ENCODE results near the gene NMNAT2. TPM values are rescaled to one million over a fixed set of nuclear protein-coding genes. Genes with fewer than 3 reads are reported as not detected.

NMNAT2 gene
- total RNA-seq, 6 donors from 2014 or later, result 0.13 to 0.72 (median 0.17) TPM; not detected in 2

- Histone ChIP-seq H3K36me3 (no peaks in the 10 kb centered on the region), H3K27me3 (no peaks in the 10 kb centered on the region), H3K27ac (no peak overlapping the region), H3K4me3 (no peak overlapping the region), H3K9me3 (no peaks in the 10 kb centered on the region), H3K4me1 (peaks cover 5 to 17% (median 14%) of the 10 kb centered on the region in 4 donors)
- ATAC-seq (ENCODE audit: low FRiP score in 2 of 2), result no peak
- 94 to 95% methylated on average over 6 of the region's 6 CpGs for WGBS, 2 donors
- no peak for DNase-seq
- TF ChIP-seq EP300 (IDR thresholded peaks at IDR 0.05), result no peak
- TF ChIP-seq POLR2AphosphoS5 (IDR thresholded peaks at IDR 0.05), result no peak
- no peak for TF ChIP-seq CTCF (IDR thresholded peaks at IDR 0.05)
- no peak for TF ChIP-seq POLR2A (IDR thresholded peaks at IDR 0.05)
Measured at GRCh38 chr1:183236158-183236725, 181.9 kb downstream of the NMNAT2 start.

DNA sequence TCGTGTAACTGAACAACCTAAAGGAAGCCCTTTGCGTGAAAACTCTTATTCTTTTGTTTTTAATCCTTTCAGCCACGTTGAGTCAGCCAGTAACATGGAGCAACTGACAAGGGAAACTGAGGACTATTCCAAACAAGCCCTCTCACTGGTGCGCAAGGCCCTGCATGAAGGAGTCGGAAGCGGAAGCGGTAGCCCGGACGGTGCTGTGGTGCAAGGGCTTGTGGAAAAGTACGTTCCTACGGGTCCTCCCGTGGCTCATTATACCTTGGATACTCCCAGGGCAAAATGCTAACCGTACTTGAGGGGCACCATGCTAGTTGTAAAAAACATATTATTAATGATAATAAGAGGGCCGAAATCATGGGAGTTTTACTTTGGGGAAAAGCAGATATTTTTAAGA lies 182.7 kb downstream of the NMNAT2 start:
- TF ChIP-seq POLR2A (IDR thresholded peaks at IDR 0.05) (no peak), EP300 (IDR thresholded peaks at IDR 0.05) (no peak), CTCF (IDR thresholded peaks at IDR 0.05) (no peak), POLR2AphosphoS5 (IDR thresholded peaks at IDR 0.05) (no peak)
- Histone ChIP-seq H3K27me3 (no peaks in the 10 kb centered on the region), H3K27ac (peak overlapping the region; percentile 53 to 70 (median 66)), H3K36me3 (no peaks in the 10 kb centered on the region), H3K4me1 (peaks cover 5 to 17% (median 14%) of the 10 kb centered on the region in 4 donors), H3K4me3 (no peak overlapping the region), H3K9me3 (no peaks in the 10 kb centered on the region)
- DNase-seq (no peak), ATAC-seq (ENCODE audit: low FRiP score in 2 of 2) (no peak)
- WGBS, 2 donors, result 88 to 91% methylated on average over 14 of the region's 14 CpGs

DNA sequence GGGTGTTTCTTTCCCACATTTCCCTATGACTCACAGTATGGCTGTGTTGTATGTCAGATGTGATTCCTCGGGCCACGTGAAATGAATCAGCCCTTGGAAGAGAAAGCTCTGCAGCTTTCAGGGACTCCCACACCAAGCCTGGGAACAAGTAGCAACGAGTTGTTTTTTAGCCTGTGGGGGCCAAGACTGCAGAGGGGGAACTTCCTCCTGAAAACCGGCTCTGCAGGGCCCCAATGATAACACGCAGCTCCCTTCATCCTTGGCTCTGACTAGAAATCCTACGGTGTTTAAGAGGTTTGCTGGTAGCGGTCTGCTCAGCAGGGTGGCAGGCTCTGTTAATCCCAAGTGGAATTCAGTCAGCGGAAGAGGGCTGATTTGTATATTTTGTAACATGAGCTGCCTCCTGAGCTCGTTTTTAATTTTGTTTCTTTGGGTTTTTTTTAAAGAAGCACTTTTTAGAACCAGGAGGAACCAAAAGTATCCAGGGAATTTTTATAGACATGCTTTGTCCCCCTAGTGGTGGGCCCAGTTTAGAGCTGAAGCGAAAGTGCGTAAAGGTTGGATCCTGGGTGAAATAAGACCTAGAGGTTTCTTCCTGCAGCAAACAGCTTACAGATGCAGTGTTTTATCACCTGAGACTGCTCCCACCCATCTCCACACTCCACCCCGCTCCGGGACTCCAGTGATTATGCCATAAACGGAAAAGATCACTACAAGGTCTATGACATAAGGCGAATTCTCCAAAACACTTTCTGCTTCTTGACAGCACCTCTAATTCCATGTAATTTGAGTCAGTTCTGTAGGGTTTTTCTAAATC lies 183.3 kb downstream of the NMNAT2 start:
- Histone ChIP-seq H3K4me1 (peaks cover 5 to 17% (median 14%) of the 10 kb centered on the region in 4 donors), H3K27me3 (no peaks in the 10 kb centered on the region), H3K27ac (peak overlapping the region; percentile 53 to 70 (median 66)), H3K4me3 (peak overlapping the region in 3 of 4 donors; percentile 6 to 38 (median 30)), H3K9me3 (no peaks in the 10 kb centered on the region), H3K36me3 (no peaks in the 10 kb centered on the region)
- ATAC-seq (ENCODE audit: low FRiP score in 2 of 2), result peak; percentile 78 to 94
- WGBS, 2 donors, result 43 to 44% methylated on average over 12 to 15 of the region's 15 CpGs
- TF ChIP-seq EP300 (IDR thresholded peaks at IDR 0.05), result peak in 1 of 4 donors; percentile 22
- peak in 1 of 2 donors; percentile 45 for TF ChIP-seq POLR2AphosphoS5 (IDR thresholded peaks at IDR 0.05)
- peak; percentile 30 to 64 (median 54) for TF ChIP-seq CTCF (IDR thresholded peaks at IDR 0.05)
- no peak for TF ChIP-seq POLR2A (IDR thresholded peaks at IDR 0.05)
- peak in 1 of 2 donors; percentile 55 for DNase-seq

DNA sequence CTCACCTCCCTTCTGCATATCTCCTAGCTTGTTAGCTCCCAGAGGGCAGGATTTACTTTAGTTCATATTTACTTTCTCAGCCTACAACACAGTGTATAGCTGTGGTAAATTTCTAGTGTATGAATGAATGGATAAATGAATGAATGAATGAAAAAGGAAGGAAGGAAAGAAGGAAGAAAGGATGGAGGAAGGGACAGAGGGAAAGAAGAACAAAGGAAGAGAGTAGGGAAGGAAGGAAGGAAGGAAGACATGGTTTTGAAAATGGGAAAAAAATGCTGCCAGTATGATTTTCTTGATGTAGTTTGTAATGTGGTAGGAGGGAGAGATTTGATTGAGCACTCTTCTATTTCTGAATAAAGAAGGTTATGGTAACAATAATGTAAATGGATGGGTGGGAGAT lies 185.1 kb downstream of the NMNAT2 start:
- Histone ChIP-seq H3K27ac (no peak overlapping the region), H3K36me3 (no peaks in the 10 kb centered on the region), H3K4me3 (no peak overlapping the region), H3K9me3 (no peaks in the 10 kb centered on the region), H3K4me1 (peaks cover 5 to 13% (median 12%) of the 10 kb centered on the region in 4 donors), H3K27me3 (no peaks in the 10 kb centered on the region)
- no peak for ATAC-seq (ENCODE audit: low FRiP score in 2 of 2)
- TF ChIP-seq POLR2AphosphoS5 (IDR thresholded peaks at IDR 0.05) (no peak), CTCF (IDR thresholded peaks at IDR 0.05) (no peak), EP300 (IDR thresholded peaks at IDR 0.05) (no peak)
- no peak for DNase-seq

Data from upper lobe of left lung (tissue), 6 donors.